Lower leg skin (tissue), 4 donors: Measurements from ENCODE around the gene BRAP. TPM values are rescaled to one million over a fixed set of nuclear protein-coding genes. Genes with fewer than 3 reads are reported as not detected.
"Not testable (repeated sequence)": the region's sequence is repeated elsewhere in the genome, so short reads cannot be mapped to it uniquely, and the experiment has no call there.

Experiments
- DNase-seq, 2 donors: peaks; one replicate each; pipeline ENCODE4 v3.0.0-alpha.2; 2019; ENCODE audit warnings: low spot score in 2 of 2
- H3K4me3 ChIP-seq: fragments of 200-600 bp; sonication (generic); 2 replicates; pipeline ENCODE4 v1.5.1; 2017; ENCODE audit warnings: mild to moderate bottlenecking, low read depth; ENCODE audit not compliant: poor library complexity, severe bottlenecking
- CTCF ChIP-seq, 3 donors: fragments of 450-650 bp; IDR thresholded peaks; one replicate each; pipeline ENCODE4 v1.5.1; 2016; ENCODE audit warnings: antibody characterized with exemption in 3 of 3, mild to moderate bottlenecking in 3 of 3, moderate library complexity in 2 of 3
- POLR2A ChIP-seq, 2 donors: fragments of 450-650 bp; IDR thresholded peaks; one replicate each; pipeline ENCODE4 v1.6.1; 2016 to 2017; ENCODE audit warnings: antibody characterized with exemption in 2 of 2, mild to moderate bottlenecking in 1 of 2, moderate library complexity in 1 of 2
- WGBS, 2 donors: methylation state at CpG; one replicate each; pipeline ENCODE4 v1.1.5; 2018; 5-methylcytosine and 5-hydroxymethylcytosine counted together
- intact Hi-C: fragments of 100-400 bp; cut with DNase I; formaldehyde crosslinking; loops from one replicate; pipeline ENCODE4 v1.15.0; 2023; ENCODE audit warnings: low total_unique reads
- total RNA-seq, 4 donors: library from RNA; depleted of rRNA; stranded (reverse); fragments of >200 nt; gene quantifications; one replicate each; pipeline ENCODE4 v1.1.0, GENCODE V29; 2016

Gene BRAP
- total RNA-seq, 4 donors from 2014 or later: 18.0 to 25.2 (median 22.0) TPM

- no peak for DNase-seq
- peak overlapping the region; percentile 91 for H3K4me3 ChIP-seq
- WGBS, 2 donors: 11 to 26% methylated on average over 15 of the region's 15 CpGs
- intact Hi-C loops: no loop called here
- TF ChIP-seq POLR2A (IDR thresholded peaks at IDR 0.05) (no peak), CTCF (IDR thresholded peaks at IDR 0.05) (no peak)
Observed at GRCh38 chr12:111686574-111687105, 884 bp upstream of the BRAP start.

GRCh38 chr12:111685322-111685810 is 390 bp downstream of the BRAP start:
- intact Hi-C loops: no loop called here
- no peak for DNase-seq
- TF ChIP-seq CTCF (IDR thresholded peaks at IDR 0.05) (no peak), POLR2A (IDR thresholded peaks at IDR 0.05) (no peak)
- peak overlapping the region; percentile 91 for H3K4me3 ChIP-seq
- 0 to 1% methylated on average over 21 to 36 of the region's 36 CpGs for WGBS, 2 donors

GRCh38 chr12:111684485-111685198 is 1.1 kb downstream of the BRAP start:
- DNase-seq, intact Hi-C loops: not testable (repeated sequence)
- H3K4me3 ChIP-seq: peak overlapping the region; percentile 91
- WGBS, 2 donors: 77 to 79% methylated on average over 13 of the region's 13 CpGs

- WGBS, 2 donors: 93% methylated on average over 5 of the region's 5 CpGs
- no peak overlapping the region for H3K4me3 ChIP-seq
- DNase-seq: no peak
- TF ChIP-seq POLR2A (IDR thresholded peaks at IDR 0.05) (no peak), CTCF (IDR thresholded peaks at IDR 0.05) (no peak)
- intact Hi-C loops: no loop called here
Observed at GRCh38 chr12:111677186-111677585, 8.6 kb downstream of the BRAP start.

- no peak for DNase-seq
- 77 to 79% methylated on average over 3 of the region's 3 CpGs for WGBS, 2 donors
- intact Hi-C loops: no loop called here
- no peak overlapping the region for H3K4me3 ChIP-seq
- TF ChIP-seq POLR2A (IDR thresholded peaks at IDR 0.05) (no peak), CTCF (IDR thresholded peaks at IDR 0.05) (no peak)
Observed at GRCh38 chr12:111673503-111673902, 12.3 kb downstream of the BRAP start.

GRCh38 chr12:111672822-111673381 is 12.9 kb downstream of the BRAP start:
- no peak for DNase-seq
- no peak for TF ChIP-seq CTCF (IDR thresholded peaks at IDR 0.05)
- TF ChIP-seq POLR2A (IDR thresholded peaks at IDR 0.05): no peak
- no peak overlapping the region for H3K4me3 ChIP-seq
- intact Hi-C loops: no loop called here
- WGBS, 2 donors: 90 to 91% methylated on average over 10 of the region's 10 CpGs
